ENCODE data around the gene KCNMA1.

The KCNMA1 gene

GRCh38 chr10:77613476-77614130 lies 24.0 kb downstream of the KCNMA1 start:
- Histone ChIP-seq H3K9ac (ENCODE audit: low read length) (no peak overlapping the region), H3K4me2 (ENCODE audit: low read depth, low read length, poor library complexity, severe bottlenecking) (no peak overlapping the region), H3K4me3 (ENCODE audit: insufficient read depth, low read length, poor library complexity, severe bottlenecking) (no peak overlapping the region), H3K9me3 (ENCODE audit: insufficient read depth, low read length) (no peaks in the 10 kb centered on the region), H3K9me2 (replicated peaks; ENCODE audit: insufficient read depth, low read length) (no peaks in the 10 kb centered on the region), H4K20me1 (ENCODE audit: low read depth, low read length) (no peaks in the 10 kb centered on the region), H3K27me3 (ENCODE audit: low read length) (no peaks in the 10 kb centered on the region), H3K36me3 (ENCODE audit: low read length) (no peaks in the 10 kb centered on the region), H3K79me2 (ENCODE audit: insufficient read depth, low read length) (no peaks in the 10 kb centered on the region), H2AFZ (ENCODE audit: low read depth, low read length, severe bottlenecking) (no peak overlapping the region), H3F3A (ENCODE audit: insufficient read depth) (no peaks in the 10 kb centered on the region), H3K27ac (ENCODE audit: low read depth, low read length) (no peak overlapping the region)
- TF ChIP-seq CTCF (IDR thresholded peaks at IDR 0.05; ENCODE audit: insufficient read depth, low read length, poor library complexity, severe bottlenecking): no peak
- no peak for TF ChIP-seq EZH2phosphoT487 (conservative IDR thresholded peaks at IDR 0.05; ENCODE audit: low read length)

- H3F3A ChIP-seq (ENCODE audit: insufficient read depth): no peaks in the 10 kb centered on the region
- H3K9me2 ChIP-seq (replicated peaks; ENCODE audit: insufficient read depth, low read length): no peaks in the 10 kb centered on the region
- no peaks in the 10 kb centered on the region for H3K27me3 ChIP-seq (ENCODE audit: low read length)
- no peak overlapping the region for H3K27ac ChIP-seq (ENCODE audit: low read depth, low read length)
- no peaks in the 10 kb centered on the region for H3K9me3 ChIP-seq (ENCODE audit: insufficient read depth, low read length)
- H3K4me2 ChIP-seq (ENCODE audit: low read depth, low read length, poor library complexity, severe bottlenecking): no peak overlapping the region
- H3K36me3 ChIP-seq (ENCODE audit: low read length): no peaks in the 10 kb centered on the region
- no peak overlapping the region for H2AFZ ChIP-seq (ENCODE audit: low read depth, low read length, severe bottlenecking)
- H3K4me3 ChIP-seq (ENCODE audit: insufficient read depth, low read length, poor library complexity, severe bottlenecking): no peak overlapping the region
- H4K20me1 ChIP-seq (ENCODE audit: low read depth, low read length): no peaks in the 10 kb centered on the region
- TF ChIP-seq CTCF (IDR thresholded peaks at IDR 0.05; ENCODE audit: insufficient read depth, low read length, poor library complexity, severe bottlenecking): no peak
- no peak for TF ChIP-seq EZH2phosphoT487 (conservative IDR thresholded peaks at IDR 0.05; ENCODE audit: low read length)
- H3K9ac ChIP-seq (ENCODE audit: low read length): no peak overlapping the region
- no peaks in the 10 kb centered on the region for H3K79me2 ChIP-seq (ENCODE audit: insufficient read depth, low read length)
Measured at GRCh38 chr10:77611670-77612069, 25.9 kb downstream of the KCNMA1 start.

- no peaks in the 10 kb centered on the region for H4K20me1 ChIP-seq (ENCODE audit: low read depth, low read length)
Measured at GRCh38 chr10:77611221-77611620, 26.4 kb downstream of the KCNMA1 start.

More at GRCh38 chr10:77611221-77611620, 26.4 kb downstream of the KCNMA1 start:
- Histone ChIP-seq H3K27me3 (ENCODE audit: low read length) (no peaks in the 10 kb centered on the region), H3K4me2 (ENCODE audit: low read depth, low read length, poor library complexity, severe bottlenecking) (no peak overlapping the region), H3K9me2 (replicated peaks; ENCODE audit: insufficient read depth, low read length) (no peaks in the 10 kb centered on the region), H3F3A (ENCODE audit: insufficient read depth) (no peaks in the 10 kb centered on the region), H3K36me3 (ENCODE audit: low read length) (no peaks in the 10 kb centered on the region), H3K4me3 (ENCODE audit: insufficient read depth, low read length, poor library complexity, severe bottlenecking) (no peak overlapping the region), H3K27ac (ENCODE audit: low read depth, low read length) (no peak overlapping the region), H3K9ac (ENCODE audit: low read length) (no peak overlapping the region), H3K79me2 (ENCODE audit: insufficient read depth, low read length) (no peaks in the 10 kb centered on the region), H3K9me3 (ENCODE audit: insufficient read depth, low read length) (no peaks in the 10 kb centered on the region), H2AFZ (ENCODE audit: low read depth, low read length, severe bottlenecking) (no peak overlapping the region)
- TF ChIP-seq CTCF (IDR thresholded peaks at IDR 0.05; ENCODE audit: insufficient read depth, low read length, poor library complexity, severe bottlenecking) (no peak), EZH2phosphoT487 (conservative IDR thresholded peaks at IDR 0.05; ENCODE audit: low read length) (no peak)

Measured in SU-DHL-6 (cell line).